ENCODE data around the gene CPSF4. TPM values are rescaled to one million over a fixed set of nuclear protein-coding genes. Genes with fewer than 3 reads are reported as not detected.

CPSF4 gene
- total RNA-seq, 1 donor from 2014 or later: 38.0 TPM

DNA sequence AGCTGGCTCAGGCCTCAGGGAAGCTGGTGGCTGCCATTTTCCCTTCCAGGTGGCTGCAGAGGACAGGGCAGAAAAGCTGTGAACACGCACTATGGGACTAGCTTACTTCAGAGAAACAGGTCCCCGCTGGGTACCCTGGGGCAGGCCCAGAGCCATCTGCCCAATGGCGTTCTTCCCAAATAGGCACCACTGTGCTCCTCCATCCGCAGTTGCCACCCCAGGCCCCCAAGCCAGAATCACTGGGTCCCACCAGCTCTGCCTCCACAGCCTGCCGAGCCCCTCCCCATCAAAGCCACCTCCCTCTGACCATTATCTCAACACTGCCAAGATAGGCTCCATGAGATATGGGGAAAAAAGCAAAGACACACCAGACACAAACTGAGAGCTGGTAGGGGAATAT, 18.5 kb upstream of the CPSF4 start:
- no peaks in the 10 kb centered on the region for H3K4me1 ChIP-seq

DNA sequence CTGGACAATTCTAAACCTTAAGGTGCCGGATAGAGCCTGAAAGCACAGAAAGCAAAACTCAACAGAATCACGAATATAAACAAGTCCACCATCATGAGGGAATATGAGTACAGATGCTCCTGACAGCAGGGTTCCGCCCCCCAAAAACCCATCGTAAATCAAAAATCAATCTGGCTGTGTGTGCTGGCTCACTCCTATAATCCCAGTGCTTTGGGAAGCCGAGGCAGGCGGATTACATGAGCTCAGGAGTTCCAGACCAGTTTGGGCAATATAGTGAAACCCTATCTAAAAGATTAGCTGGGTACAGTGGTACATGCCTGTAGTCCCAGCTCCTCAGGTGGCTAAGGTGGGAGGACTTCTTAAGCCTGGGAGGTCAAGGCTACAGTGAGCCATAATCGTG, 17.8 kb upstream of the CPSF4 start:
- intact Hi-C loops (cut with DNase I): no loop called here
- no peak for DNase-seq (ENCODE audit: low spot score in 2 of 2)
- Histone ChIP-seq H3K4me1 (no peaks in the 10 kb centered on the region), H3K9me3 (no peaks in the 10 kb centered on the region), H3K36me3 (peaks cover 73 to 74% of the 10 kb centered on the region in 2 donors), H3K27me3 (no peaks in the 10 kb centered on the region), H3K4me3 (no peak overlapping the region), H3K27ac (no peak overlapping the region)
- TF ChIP-seq, protein P1, sequence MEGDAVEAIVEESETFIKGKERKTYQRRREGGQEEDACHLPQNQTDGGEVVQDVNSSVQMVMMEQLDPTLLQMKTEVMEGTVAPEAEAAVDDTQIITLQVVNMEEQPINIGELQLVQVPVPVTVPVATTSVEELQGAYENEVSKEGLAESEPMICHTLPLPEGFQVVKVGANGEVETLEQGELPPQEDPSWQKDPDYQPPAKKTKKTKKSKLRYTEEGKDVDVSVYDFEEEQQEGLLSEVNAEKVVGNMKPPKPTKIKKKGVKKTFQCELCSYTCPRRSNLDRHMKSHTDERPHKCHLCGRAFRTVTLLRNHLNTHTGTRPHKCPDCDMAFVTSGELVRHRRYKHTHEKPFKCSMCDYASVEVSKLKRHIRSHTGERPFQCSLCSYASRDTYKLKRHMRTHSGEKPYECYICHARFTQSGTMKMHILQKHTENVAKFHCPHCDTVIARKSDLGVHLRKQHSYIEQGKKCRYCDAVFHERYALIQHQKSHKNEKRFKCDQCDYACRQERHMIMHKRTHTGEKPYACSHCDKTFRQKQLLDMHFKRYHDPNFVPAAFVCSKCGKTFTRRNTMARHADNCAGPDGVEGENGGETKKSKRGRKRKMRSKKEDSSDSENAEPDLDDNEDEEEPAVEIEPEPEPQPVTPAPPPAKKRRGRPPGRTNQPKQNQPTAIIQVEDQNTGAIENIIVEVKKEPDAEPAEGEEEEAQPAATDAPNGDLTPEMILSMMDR (IDR thresholded peaks at IDR 0.05): no peak

More for the DNA sequence above, 18.5 kb upstream of the CPSF4 start:
- intact Hi-C loops (cut with DNase I): no loop called here
- H3K9me3 ChIP-seq: no peaks in the 10 kb centered on the region
- no peak for DNase-seq (ENCODE audit: low spot score in 2 of 2)
- no peak overlapping the region for H3K4me3 ChIP-seq
- TF ChIP-seq, protein P1 (IDR thresholded peaks at IDR 0.05): no peak
- H3K27ac ChIP-seq: no peak overlapping the region
- peaks cover 76 to 77% of the 10 kb centered on the region in 2 donors for H3K36me3 ChIP-seq
- no peaks in the 10 kb centered on the region for H3K27me3 ChIP-seq

DNA sequence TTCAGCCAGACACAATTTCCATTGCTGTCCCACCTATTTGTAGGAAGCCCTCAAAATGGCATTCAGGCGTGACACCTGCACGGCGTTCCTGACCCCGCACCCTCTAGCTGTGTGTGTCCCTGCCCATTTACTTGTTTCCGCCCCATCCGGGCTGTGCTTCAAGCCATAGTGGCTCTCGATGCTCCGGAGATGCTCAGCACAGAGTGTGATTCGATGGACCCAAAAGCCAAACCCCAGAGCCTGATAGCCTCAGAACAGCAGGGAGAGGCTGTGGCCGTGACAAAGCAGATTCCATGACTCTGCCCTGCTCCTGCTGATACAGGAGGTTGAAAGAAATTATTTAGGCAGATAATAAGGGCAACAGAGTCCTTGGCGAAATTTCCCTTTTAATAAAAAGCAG, 16.6 kb upstream of the CPSF4 start:
- intact Hi-C loops (cut with DNase I): no loop called here
- peaks cover 61 to 62% of the 10 kb centered on the region in 2 donors for H3K36me3 ChIP-seq
- H3K27ac ChIP-seq: no peak overlapping the region
- H3K9me3 ChIP-seq: no peaks in the 10 kb centered on the region
- DNase-seq (ENCODE audit: low spot score in 2 of 2): no peak
- TF ChIP-seq, protein P1 (IDR thresholded peaks at IDR 0.05): no peak
- H3K4me1 ChIP-seq: no peaks in the 10 kb centered on the region
- no peaks in the 10 kb centered on the region for H3K27me3 ChIP-seq
- H3K4me3 ChIP-seq: no peak overlapping the region

DNA sequence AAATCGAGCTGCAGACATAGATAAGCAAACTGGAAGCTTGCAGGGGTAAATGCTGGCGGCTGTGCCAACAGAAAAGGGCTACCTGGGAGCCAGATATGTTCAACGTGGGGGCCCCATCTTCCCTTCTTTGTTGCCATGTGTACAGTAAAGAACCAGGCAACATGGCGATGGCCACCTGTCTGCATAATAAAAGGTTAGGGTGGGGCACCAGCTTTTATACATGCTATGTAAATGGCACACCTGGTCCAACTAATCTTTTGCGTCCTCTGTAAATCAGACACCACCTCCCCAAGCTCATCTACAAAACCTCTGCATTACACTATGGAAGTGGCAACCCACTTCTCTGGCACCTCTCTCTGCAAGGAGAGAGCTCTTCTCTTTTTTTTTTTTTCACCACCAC, 16.1 kb upstream of the CPSF4 start:
- H3K4me3 ChIP-seq: no peak overlapping the region
- TF ChIP-seq, protein P1 (IDR thresholded peaks at IDR 0.05): no peak
- no peaks in the 10 kb centered on the region for H3K4me1 ChIP-seq
- no peaks in the 10 kb centered on the region for H3K27me3 ChIP-seq
- no peak for DNase-seq (ENCODE audit: low spot score in 2 of 2)
- H3K27ac ChIP-seq: no peak overlapping the region
- intact Hi-C loops (cut with DNase I): no loop called here
- no peaks in the 10 kb centered on the region for H3K9me3 ChIP-seq
- H3K36me3 ChIP-seq: peaks cover 57% of the 10 kb centered on the region in 2 donors

DNA sequence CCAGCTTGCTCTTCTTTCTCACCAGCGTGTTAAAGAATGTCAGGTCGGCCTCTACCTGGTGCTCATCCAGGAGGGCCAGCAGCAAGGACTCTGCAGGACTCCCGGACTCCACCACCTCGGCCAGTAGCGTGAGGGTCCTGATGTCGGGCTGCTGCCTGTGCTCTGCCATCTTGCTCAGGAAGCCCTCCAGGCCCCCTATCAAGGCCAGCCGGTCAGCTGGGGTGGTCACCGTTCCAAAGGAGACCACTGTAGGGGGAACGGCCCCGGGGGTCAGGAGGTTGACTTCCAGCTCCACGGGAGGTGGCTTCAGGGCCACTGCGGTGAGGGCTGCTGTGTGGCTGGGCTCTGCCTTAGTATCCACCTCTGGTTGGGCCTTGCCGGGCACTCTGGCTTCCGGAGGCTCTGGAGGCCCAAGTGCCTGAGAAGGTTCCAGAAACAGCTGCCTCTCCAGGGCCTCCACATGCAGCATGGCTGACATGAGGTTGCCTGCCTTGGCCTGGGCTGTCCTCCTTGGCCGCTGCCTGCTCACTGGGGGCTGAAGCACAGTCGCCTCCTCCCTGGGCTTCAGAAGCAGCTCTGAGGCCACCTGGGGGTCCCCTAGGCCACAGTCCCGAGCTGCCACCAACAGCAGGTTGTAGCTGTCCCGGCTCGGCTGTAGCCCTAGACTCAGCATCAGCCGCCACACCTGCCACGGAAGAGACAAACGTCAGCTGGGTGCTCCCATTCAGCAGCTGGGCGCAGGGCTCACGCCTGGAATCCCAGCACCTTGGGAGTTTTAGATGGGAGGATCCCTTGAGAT, 13.6 kb upstream of the CPSF4 start:
- H3K27ac ChIP-seq: no peak overlapping the region
- intact Hi-C loops (cut with DNase I): no loop called here
- H3K9me3 ChIP-seq: no peaks in the 10 kb centered on the region
- H3K27me3 ChIP-seq: no peaks in the 10 kb centered on the region
- no peak overlapping the region for H3K4me3 ChIP-seq
- H3K4me1 ChIP-seq: no peaks in the 10 kb centered on the region
- peaks cover 46 to 51% of the 10 kb centered on the region in 2 donors for H3K36me3 ChIP-seq
- DNase-seq (ENCODE audit: low spot score in 2 of 2): no peak
- TF ChIP-seq, protein P1 (IDR thresholded peaks at IDR 0.05): no peak
